Measurements from ENCODE around the gene ZNF697.

The ZNF697 gene

DNA sequence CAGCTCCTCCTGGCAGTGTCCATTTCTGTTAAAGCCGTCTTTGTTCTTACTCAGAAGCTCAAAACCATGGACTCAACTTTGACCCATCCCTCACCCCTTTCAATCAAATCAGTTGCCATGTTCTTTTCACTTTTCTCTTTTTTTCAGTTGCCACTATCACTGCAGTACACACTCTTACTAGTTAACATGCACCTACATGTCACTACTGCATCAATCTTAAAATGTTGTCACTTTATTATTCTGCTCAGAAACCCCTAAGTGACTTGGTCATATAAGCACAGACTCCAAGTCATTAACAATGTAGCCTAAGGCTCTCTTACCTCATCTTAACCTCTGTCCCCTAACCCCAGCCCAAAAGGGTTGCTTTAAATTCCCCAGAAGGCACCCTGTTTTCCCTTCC, 9.0 kb downstream of the ZNF697 start:
- no peaks in the 10 kb centered on the region for H3K9me3 ChIP-seq (ENCODE audit: insufficient read depth, low read length)
- H3K27me3 ChIP-seq (ENCODE audit: low read length), result no peaks in the 10 kb centered on the region
- H3K4me2 ChIP-seq (ENCODE audit: low read depth, low read length, poor library complexity, severe bottlenecking), result no peak overlapping the region
- H3K79me2 ChIP-seq (ENCODE audit: insufficient read depth, low read length), result no peaks in the 10 kb centered on the region
- no peak overlapping the region for H3K27ac ChIP-seq (ENCODE audit: low read depth, low read length)
- no peak overlapping the region for H3K4me3 ChIP-seq (ENCODE audit: insufficient read depth, low read length, poor library complexity, severe bottlenecking)
- no peak overlapping the region for H3K9ac ChIP-seq (ENCODE audit: low read length)
- no peak for TF ChIP-seq EZH2phosphoT487 (conservative IDR thresholded peaks at IDR 0.05; ENCODE audit: low read length)
- TF ChIP-seq, protein P1, sequence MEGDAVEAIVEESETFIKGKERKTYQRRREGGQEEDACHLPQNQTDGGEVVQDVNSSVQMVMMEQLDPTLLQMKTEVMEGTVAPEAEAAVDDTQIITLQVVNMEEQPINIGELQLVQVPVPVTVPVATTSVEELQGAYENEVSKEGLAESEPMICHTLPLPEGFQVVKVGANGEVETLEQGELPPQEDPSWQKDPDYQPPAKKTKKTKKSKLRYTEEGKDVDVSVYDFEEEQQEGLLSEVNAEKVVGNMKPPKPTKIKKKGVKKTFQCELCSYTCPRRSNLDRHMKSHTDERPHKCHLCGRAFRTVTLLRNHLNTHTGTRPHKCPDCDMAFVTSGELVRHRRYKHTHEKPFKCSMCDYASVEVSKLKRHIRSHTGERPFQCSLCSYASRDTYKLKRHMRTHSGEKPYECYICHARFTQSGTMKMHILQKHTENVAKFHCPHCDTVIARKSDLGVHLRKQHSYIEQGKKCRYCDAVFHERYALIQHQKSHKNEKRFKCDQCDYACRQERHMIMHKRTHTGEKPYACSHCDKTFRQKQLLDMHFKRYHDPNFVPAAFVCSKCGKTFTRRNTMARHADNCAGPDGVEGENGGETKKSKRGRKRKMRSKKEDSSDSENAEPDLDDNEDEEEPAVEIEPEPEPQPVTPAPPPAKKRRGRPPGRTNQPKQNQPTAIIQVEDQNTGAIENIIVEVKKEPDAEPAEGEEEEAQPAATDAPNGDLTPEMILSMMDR (IDR thresholded peaks at IDR 0.05; ENCODE audit: insufficient read depth, low read length, poor library complexity, severe bottlenecking), result no peak
- H3F3A ChIP-seq (ENCODE audit: insufficient read depth), result no peaks in the 10 kb centered on the region
- no peak overlapping the region for H2AFZ ChIP-seq (ENCODE audit: low read depth, low read length, severe bottlenecking)
- H3K9me2 ChIP-seq (replicated peaks; ENCODE audit: insufficient read depth, low read length), result no peaks in the 10 kb centered on the region
- no peaks in the 10 kb centered on the region for H3K36me3 ChIP-seq (ENCODE audit: low read length)
- H4K20me1 ChIP-seq (ENCODE audit: low read depth, low read length), result no peaks in the 10 kb centered on the region

DNA sequence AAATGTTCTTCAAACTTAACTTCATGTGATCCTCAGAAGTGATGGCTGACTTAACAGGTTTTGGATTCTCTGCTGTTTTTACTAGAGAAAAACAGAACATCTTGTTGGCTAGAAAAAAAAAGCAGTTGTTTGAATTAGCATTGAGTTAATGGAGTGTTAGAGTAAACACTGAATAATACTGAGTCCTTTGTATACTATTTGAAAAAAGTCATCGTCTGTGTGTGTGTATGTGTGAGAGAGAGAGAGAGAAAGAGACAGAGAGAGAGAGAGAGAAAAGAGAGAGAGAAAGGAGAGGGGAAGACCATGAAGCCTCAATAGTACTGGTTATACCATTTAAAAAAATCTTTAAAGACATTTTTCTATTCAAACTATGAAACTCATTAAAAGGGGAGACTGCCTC, 10.4 kb downstream of the ZNF697 start:
- no peaks in the 10 kb centered on the region for H4K20me1 ChIP-seq (ENCODE audit: low read depth, low read length)
- no peak overlapping the region for H2AFZ ChIP-seq (ENCODE audit: low read depth, low read length, severe bottlenecking)
- no peaks in the 10 kb centered on the region for H3K36me3 ChIP-seq (ENCODE audit: low read length)
- H3K4me3 ChIP-seq (ENCODE audit: insufficient read depth, low read length, poor library complexity, severe bottlenecking), result no peak overlapping the region
- no peaks in the 10 kb centered on the region for H3K27me3 ChIP-seq (ENCODE audit: low read length)
- no peaks in the 10 kb centered on the region for H3K79me2 ChIP-seq (ENCODE audit: insufficient read depth, low read length)
- H3F3A ChIP-seq (ENCODE audit: insufficient read depth), result no peaks in the 10 kb centered on the region
- no peak overlapping the region for H3K4me2 ChIP-seq (ENCODE audit: low read depth, low read length, poor library complexity, severe bottlenecking)
- no peak overlapping the region for H3K9ac ChIP-seq (ENCODE audit: low read length)
- TF ChIP-seq, protein P1 (IDR thresholded peaks at IDR 0.05; ENCODE audit: insufficient read depth, low read length, poor library complexity, severe bottlenecking), result no peak
- no peak for TF ChIP-seq EZH2phosphoT487 (conservative IDR thresholded peaks at IDR 0.05; ENCODE audit: low read length)
- H3K9me3 ChIP-seq (ENCODE audit: insufficient read depth, low read length), result no peaks in the 10 kb centered on the region
- H3K9me2 ChIP-seq (replicated peaks; ENCODE audit: insufficient read depth, low read length), result no peaks in the 10 kb centered on the region
- no peak overlapping the region for H3K27ac ChIP-seq (ENCODE audit: low read depth, low read length)

DNA sequence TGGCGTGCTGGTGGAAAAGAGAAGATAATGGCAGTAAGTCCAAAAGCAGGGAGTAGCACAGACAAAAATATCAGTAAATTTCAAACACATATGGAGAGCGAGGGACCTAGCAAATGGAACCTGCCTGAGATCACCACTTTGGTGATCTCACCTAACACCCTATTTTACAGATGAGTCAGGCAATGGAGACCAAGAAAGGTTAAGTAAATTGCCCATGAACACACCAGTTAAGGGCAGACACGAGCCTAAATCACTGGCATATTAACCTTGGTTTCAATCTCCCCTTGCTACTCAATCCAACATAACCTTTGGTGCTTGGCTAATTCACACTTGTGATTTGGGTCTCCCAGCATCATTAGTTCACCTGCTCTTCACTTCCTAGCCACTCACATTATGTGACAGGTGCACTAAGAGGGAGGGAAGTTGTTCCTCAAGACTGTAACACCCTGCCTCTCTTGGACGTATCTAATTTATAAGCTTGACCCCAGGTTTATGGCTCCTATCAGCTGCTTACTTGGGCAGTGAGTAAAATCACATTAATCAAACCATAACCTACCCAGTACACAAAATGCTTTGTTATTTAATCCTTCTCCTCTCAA, 11.5 kb downstream of the ZNF697 start:
- H4K20me1 ChIP-seq (ENCODE audit: low read depth, low read length), result no peaks in the 10 kb centered on the region
- no peaks in the 10 kb centered on the region for H3K27me3 ChIP-seq (ENCODE audit: low read length)
- no peaks in the 10 kb centered on the region for H3K36me3 ChIP-seq (ENCODE audit: low read length)
- no peak overlapping the region for H3K9ac ChIP-seq (ENCODE audit: low read length)
- no peaks in the 10 kb centered on the region for H3K79me2 ChIP-seq (ENCODE audit: insufficient read depth, low read length)
- no peak overlapping the region for H3K4me3 ChIP-seq (ENCODE audit: insufficient read depth, low read length, poor library complexity, severe bottlenecking)
- H3K9me3 ChIP-seq (ENCODE audit: insufficient read depth, low read length), result no peaks in the 10 kb centered on the region
- H2AFZ ChIP-seq (ENCODE audit: low read depth, low read length, severe bottlenecking), result no peak overlapping the region
- H3K9me2 ChIP-seq (replicated peaks; ENCODE audit: insufficient read depth, low read length), result no peaks in the 10 kb centered on the region
- no peak overlapping the region for H3K4me2 ChIP-seq (ENCODE audit: low read depth, low read length, poor library complexity, severe bottlenecking)
- TF ChIP-seq, protein P1 (IDR thresholded peaks at IDR 0.05; ENCODE audit: insufficient read depth, low read length, poor library complexity, severe bottlenecking), result no peak
- no peaks in the 10 kb centered on the region for H3F3A ChIP-seq (ENCODE audit: insufficient read depth)
- no peak overlapping the region for H3K27ac ChIP-seq (ENCODE audit: low read depth, low read length)

All from SU-DHL-6 (cell line).